AG04449 (cell line): Measurements from ENCODE around the gene VIPR1.

ENCODE experiments used
- CTCF ChIA-PET: fragments of 350-600 bp; formaldehyde crosslinking; extraction: SDS; loops from one replicate; lab custom pipeline; 2021; ENCODE audit warnings: antibody characterized with exemption; lab: Yijun Ruan, JAX
- POLR2A ChIA-PET: fragments of 400-600, 350-600 bp; formaldehyde crosslinking; extraction: SDS; loops from one replicate; lab custom pipeline; 2020; ENCODE audit warnings: antibody characterized with exemption, inconsistent platforms; lab: Yijun Ruan, JAX
- DNase-seq: peaks from one replicate; pipeline ENCODE4 v3.0.0-alpha.2; 2010; ENCODE audit warnings: low read depth, low spot score
- H3K4me3 ChIP-seq: 2 replicates; pipeline ENCODE4 v1.5.1; 2011; ENCODE audit warnings: low read depth, mild to moderate bottlenecking, control low read depth, low read length
- TF ChIP-seq, protein P1 (sequence below): IDR thresholded peaks from one replicate; pipeline ENCODE4 v1.5.1; 2011; ENCODE audit warnings: mild to moderate bottlenecking, moderate library complexity, low read length, control low read depth, inconsistent platforms; ENCODE audit not compliant: insufficient read depth; ENCODE audit errors: missing control alignments

Gene VIPR1

DNA sequence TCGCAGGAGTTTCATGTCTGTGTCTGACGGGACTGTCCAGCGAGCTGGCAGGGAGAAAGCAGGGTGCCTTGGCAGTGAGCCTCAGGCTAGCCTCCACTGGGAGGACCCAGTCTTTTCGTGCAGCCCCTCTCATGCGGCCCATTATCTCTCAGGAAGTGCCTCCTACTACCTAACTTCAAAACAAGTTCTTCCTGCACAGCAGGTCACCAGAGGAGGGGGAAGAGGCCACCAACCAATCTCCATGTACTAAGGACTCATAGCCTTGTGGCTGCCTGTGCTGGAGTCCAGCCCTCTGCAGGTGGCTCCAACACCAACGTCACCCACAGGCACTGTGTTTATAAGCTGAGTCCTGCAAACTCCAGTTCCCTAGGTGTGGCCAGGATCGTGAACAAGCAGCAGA, 4.8 kb downstream of the VIPR1 start:
- no peak overlapping the region for H3K4me3 ChIP-seq
- no peak for DNase-seq
- TF ChIP-seq, protein P1, sequence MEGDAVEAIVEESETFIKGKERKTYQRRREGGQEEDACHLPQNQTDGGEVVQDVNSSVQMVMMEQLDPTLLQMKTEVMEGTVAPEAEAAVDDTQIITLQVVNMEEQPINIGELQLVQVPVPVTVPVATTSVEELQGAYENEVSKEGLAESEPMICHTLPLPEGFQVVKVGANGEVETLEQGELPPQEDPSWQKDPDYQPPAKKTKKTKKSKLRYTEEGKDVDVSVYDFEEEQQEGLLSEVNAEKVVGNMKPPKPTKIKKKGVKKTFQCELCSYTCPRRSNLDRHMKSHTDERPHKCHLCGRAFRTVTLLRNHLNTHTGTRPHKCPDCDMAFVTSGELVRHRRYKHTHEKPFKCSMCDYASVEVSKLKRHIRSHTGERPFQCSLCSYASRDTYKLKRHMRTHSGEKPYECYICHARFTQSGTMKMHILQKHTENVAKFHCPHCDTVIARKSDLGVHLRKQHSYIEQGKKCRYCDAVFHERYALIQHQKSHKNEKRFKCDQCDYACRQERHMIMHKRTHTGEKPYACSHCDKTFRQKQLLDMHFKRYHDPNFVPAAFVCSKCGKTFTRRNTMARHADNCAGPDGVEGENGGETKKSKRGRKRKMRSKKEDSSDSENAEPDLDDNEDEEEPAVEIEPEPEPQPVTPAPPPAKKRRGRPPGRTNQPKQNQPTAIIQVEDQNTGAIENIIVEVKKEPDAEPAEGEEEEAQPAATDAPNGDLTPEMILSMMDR, result no peak
- POLR2A ChIA-PET, result interaction anchor here (0.6 kb wide), 1 partner anchor 83 kb away, joined by 3 read pairs; the partner anchor contains the start of gene SS18L2
- CTCF ChIA-PET, result interaction anchor here (2.1 kb wide), 1 partner anchor 40 kb away, joined by 6 read pairs; no protein-coding TSS in a partner anchor

DNA sequence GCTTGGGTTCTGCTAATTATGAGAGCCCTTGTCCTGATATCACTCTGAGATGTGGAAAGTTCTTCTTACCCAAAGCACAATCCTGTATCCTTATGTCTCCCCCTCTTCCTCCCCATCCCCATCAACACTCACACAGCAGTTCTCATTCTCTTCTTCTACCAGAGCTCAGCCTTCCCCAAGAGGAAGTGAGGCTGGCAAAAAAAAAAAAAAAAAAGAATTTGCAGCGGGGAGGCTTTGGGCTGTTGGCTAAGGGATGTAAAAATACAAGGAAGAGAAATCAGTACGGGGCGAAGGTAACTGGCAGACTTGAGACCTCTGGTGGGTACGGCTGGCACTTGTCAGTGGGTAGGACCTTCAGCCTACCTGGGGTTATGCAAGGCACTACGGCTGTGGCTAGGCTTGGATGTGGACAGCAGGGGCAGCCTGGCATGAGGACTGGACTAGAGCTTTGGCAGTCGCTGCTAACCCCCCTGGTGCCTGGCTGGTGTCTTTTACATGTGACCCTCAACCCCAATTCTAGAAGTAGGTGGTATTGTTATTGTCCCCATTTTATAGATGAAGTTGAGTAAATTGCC, 5.4 kb downstream of the VIPR1 start:
- H3K4me3 ChIP-seq, result no peak overlapping the region
- TF ChIP-seq, protein P1, result no peak
- ChIA-PET CTCF (interaction anchor here (2.1 kb wide), 1 partner anchor 39 kb away, joined by 6 read pairs; no protein-coding TSS in a partner anchor), POLR2A (interaction anchor here (0.6 kb wide), 1 partner anchor 83 kb away, joined by 3 read pairs; the partner anchor contains the start of gene SS18L2)
- no peak for DNase-seq

DNA sequence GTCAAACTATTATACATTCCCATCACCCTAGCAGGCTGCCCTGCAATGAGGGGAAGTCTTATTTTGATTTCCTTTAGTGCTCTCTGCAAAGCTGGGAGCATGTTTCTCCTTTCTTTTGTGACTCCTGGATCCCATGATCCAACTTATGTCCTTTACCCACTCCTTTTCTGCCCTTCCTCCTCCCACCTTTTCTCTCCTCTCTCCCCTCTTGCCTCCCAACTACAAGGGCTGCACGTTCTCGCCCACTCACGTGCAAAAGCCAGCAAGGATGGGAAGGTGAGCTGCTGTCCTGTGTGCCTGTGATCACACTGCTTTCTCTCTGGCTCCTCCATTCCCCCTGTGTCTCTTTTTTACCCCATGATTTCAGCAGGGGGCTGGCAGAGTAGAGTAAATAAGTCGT, 6.1 kb downstream of the VIPR1 start:
- H3K4me3 ChIP-seq, result no peak overlapping the region
- DNase-seq, result no peak
- POLR2A ChIA-PET, result no interaction called here
- TF ChIP-seq, protein P1, result no peak
- CTCF ChIA-PET, result interaction anchor here (2.1 kb wide), 1 partner anchor 39 kb away, joined by 6 read pairs; no protein-coding TSS in a partner anchor

DNA sequence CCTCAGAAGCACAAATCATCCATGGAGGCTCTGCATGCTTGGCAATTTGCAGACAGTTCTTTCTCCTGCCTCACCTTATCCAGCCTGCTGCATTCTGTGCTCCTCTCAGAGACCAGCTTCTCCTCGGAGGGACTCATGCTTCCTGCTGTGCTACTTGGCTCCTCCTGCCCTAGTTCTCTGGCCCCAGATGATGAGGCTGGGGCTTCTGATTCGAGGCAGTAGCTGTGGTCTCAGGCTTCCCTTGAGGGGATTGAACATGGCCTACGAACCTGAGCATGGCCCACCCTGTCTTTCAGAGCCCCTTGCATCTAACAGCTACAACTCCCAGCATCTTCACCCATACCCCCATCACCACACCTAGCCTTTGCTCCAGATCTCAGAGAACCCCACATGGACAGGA, 6.7 kb downstream of the VIPR1 start:
- CTCF ChIA-PET, result interaction anchor here (2.1 kb wide), 1 partner anchor 38 kb away, joined by 6 read pairs; no protein-coding TSS in a partner anchor
- POLR2A ChIA-PET, result no interaction called here
- no peak for DNase-seq
- H3K4me3 ChIP-seq, result no peak overlapping the region
- TF ChIP-seq, protein P1, result no peak

DNA sequence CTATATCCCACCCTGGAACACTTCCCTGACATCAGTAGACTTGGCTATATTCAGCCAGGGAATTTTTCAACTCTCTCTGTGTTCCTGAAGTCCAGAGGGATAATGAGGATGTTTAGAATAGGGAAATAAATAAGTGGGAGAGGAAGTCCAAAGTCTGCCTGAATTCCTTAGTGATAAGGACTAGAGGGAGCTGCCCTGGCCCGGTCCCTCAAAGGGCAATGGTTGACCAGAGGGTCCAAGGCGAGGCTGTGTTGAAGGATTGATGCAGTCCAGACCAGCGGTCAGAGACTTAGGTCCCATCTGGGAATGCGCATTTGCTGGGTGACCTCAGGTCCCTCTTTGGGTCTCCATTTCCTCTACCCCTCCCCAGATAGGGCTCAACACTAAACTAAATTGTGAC, 7.9 kb downstream of the VIPR1 start:
- POLR2A ChIA-PET, result no interaction called here

DNA sequence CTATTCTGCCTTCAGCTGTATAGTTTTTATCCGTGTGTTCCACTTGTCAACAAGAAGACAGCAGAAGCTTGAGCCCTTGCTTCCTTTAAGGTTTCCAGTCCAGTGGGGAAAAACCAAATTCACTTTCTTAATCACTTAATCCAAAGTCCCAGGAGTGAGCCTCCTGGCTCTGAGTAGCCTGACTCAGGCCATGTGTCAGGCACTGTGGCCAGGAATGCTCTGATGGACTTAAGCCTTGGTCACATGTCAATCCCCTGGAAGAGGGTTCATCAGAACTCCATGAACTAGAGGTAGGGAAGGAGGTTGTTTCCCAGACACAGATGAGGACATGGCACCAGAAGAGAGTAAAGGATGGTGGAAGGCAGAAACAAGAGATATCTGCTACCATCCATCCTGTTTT, 8.8 kb downstream of the VIPR1 start:
- TF ChIP-seq, protein P1, result no peak

More for the DNA sequence above, 7.9 kb downstream of the VIPR1 start:
- TF ChIP-seq, protein P1, result no peak
- H3K4me3 ChIP-seq, result no peak overlapping the region
- CTCF ChIA-PET, result interaction anchor here (1.0 kb wide), 1 partner anchor 37 kb away, joined by 3 read pairs; no protein-coding TSS in a partner anchor
- DNase-seq, result no peak

More for the DNA sequence above, 8.8 kb downstream of the VIPR1 start:
- POLR2A ChIA-PET, result no interaction called here
- CTCF ChIA-PET, result interaction anchor here (1.0 kb wide), 1 partner anchor 36 kb away, joined by 3 read pairs; no protein-coding TSS in a partner anchor
- no peak overlapping the region for H3K4me3 ChIP-seq
- no peak for DNase-seq
